Activated B cell treated with CpG ODN at 0.5 μM for 24 hours (primary cell): Measurements from ENCODE around the gene TMEM121. TPM values are rescaled to one million over a fixed set of nuclear protein-coding genes. Genes with fewer than 3 reads are reported as not detected.

Experiments
- ATAC-seq: fragments of 200-7000 bp; cut with Tn5 transposase; one replicate; pipeline ENCODE4 v1.10.0; 2021; ENCODE audit warnings: low read depth, mild to moderate bottlenecking, moderate library complexity
- CTCF ChIA-PET: fragments of 350-600 bp; sonication (Branson Sonifier 250); formaldehyde crosslinking; loops from one replicate; lab custom pipeline; 2021; ENCODE audit warnings: antibody characterized with exemption; lab: Charles Lee
- POLR2A ChIA-PET: fragments of 350-600 bp; sonication (Branson Sonifier 250); formaldehyde crosslinking; loops from one replicate; lab custom pipeline; 2021; ENCODE audit warnings: antibody characterized with exemption; lab: Charles Lee
- DNase-seq: peaks from one replicate; pipeline ENCODE4 v3.0.0; 2022
- H3K27ac Mint-ChIP-seq: one replicate; pipeline ENCODE4 v1.8.0; 2020; ENCODE audit warnings: mixed read lengths
- H3K27me3 Mint-ChIP-seq: one replicate; pipeline ENCODE4 v1.8.0; 2021; ENCODE audit warnings: mixed read lengths
- H3K36me3 Mint-ChIP-seq: one replicate; pipeline ENCODE4 v1.8.0; 2021; ENCODE audit warnings: low read depth, mixed read lengths
- H3K4me1 Mint-ChIP-seq: one replicate; pipeline ENCODE4 v1.8.0; 2021; ENCODE audit warnings: mixed read lengths
- H3K4me3 Mint-ChIP-seq: one replicate; pipeline ENCODE4 v1.8.0; 2020; ENCODE audit warnings: mild to moderate bottlenecking, mixed read lengths
- H3K9me3 Mint-ChIP-seq: one replicate; pipeline ENCODE4 v1.8.0; 2020; ENCODE audit warnings: mixed read lengths
- intact Hi-C: fragments of 100-400 bp; cut with micrococcal nuclease; formaldehyde crosslinking; loops from one replicate; pipeline ENCODE4 v1.15.1; 2024
- total RNA-seq: library from RNA; stranded (reverse); gene quantifications from 2 replicates; pipeline ENCODE4 v1.2.3, GENCODE V29; 2022
- TF ChIP-seq, protein P1 (sequence below): fragments of 200-600 bp; IDR thresholded peaks from one replicate; pipeline ENCODE4 v1.8.0; 2022; ENCODE audit warnings: antibody characterized with exemption, mild to moderate bottlenecking

TMEM121 gene
- total RNA-seq, 1 donor from 2014 or later: 1.6 TPM

DNA sequence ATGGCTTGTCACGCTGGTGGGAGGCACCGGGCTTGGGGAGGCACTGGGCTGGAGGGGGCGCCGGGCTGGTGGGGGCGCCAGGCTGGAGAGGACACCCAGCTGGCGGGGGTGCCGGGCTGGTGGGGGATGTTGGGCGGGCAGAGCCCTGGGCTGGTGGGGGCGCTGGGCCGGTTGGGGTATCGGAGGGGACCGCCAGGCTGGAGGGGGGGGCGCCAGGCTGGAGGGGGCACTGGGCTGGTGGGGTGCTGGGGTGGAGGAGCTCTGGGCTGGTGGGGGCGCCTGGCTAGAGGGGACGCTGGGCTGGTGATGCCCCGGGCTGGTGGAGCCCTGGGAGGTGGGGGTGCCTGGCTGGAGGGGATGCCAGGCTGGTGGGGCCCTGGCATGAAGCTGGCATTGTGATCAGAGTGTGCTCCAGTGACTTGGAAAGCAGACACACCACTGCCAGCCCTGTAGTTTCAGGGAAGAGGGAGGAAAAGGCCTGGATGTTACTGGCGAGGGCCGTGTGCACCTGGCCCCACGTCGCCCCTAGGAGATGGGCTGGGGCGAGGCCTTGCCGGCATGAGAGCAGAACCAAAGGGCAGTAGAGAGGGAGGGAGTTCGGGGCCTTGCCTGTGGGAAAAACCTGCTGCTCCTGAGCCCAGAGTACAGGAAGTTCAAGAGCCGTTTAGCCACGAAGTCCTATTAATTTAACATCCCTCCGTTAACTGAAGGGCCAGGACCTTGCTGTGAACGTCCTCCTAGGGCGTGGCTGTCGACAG is 22.3 kb upstream of the TMEM121 start:
- intact Hi-C loops: no loop called here
- DNase-seq: no peak
- no peaks in the 10 kb centered on the region for H3K36me3 Mint-ChIP-seq
- H3K4me3 Mint-ChIP-seq: no peak overlapping the region
- ATAC-seq: no peak
- ChIA-PET POLR2A (no interaction called here), CTCF (no interaction called here)
- H3K9me3 Mint-ChIP-seq: no peaks in the 10 kb centered on the region
- H3K4me1 Mint-ChIP-seq: no peaks in the 10 kb centered on the region
- TF ChIP-seq, protein P1, sequence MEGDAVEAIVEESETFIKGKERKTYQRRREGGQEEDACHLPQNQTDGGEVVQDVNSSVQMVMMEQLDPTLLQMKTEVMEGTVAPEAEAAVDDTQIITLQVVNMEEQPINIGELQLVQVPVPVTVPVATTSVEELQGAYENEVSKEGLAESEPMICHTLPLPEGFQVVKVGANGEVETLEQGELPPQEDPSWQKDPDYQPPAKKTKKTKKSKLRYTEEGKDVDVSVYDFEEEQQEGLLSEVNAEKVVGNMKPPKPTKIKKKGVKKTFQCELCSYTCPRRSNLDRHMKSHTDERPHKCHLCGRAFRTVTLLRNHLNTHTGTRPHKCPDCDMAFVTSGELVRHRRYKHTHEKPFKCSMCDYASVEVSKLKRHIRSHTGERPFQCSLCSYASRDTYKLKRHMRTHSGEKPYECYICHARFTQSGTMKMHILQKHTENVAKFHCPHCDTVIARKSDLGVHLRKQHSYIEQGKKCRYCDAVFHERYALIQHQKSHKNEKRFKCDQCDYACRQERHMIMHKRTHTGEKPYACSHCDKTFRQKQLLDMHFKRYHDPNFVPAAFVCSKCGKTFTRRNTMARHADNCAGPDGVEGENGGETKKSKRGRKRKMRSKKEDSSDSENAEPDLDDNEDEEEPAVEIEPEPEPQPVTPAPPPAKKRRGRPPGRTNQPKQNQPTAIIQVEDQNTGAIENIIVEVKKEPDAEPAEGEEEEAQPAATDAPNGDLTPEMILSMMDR: no peak
- no peak overlapping the region for H3K27ac Mint-ChIP-seq
- peaks cover 11% of the 10 kb centered on the region for H3K27me3 Mint-ChIP-seq

DNA sequence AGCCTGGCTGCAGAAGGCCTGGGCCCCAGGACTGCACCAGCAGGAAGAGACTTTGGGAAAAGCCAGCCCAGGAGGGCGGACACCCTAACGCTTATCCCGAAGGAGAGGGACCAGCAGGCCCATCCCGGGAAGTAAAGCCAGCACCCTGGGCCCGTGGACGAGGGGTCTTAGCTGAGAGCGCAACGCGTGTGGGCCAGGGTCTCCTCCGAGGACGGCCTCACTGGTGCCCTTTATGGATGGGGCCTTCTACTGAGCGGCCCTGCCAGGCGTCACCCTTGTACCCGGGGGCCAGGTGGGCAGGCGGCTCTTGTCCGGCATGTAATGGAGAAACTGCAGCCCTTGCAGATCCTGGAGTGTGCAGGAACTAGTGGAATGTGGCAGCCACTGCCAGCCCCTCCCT is 21.3 kb upstream of the TMEM121 start:
- TF ChIP-seq, protein P1: no peak
- DNase-seq: no peak
- H3K27ac Mint-ChIP-seq: no peak overlapping the region
- no peaks in the 10 kb centered on the region for H3K36me3 Mint-ChIP-seq
- H3K4me1 Mint-ChIP-seq: no peaks in the 10 kb centered on the region
- H3K27me3 Mint-ChIP-seq: peaks cover 11% of the 10 kb centered on the region
- ChIA-PET CTCF (no interaction called here), POLR2A (no interaction called here)
- no peak overlapping the region for H3K4me3 Mint-ChIP-seq
- no peak for ATAC-seq
- intact Hi-C loops: no loop called here
- H3K9me3 Mint-ChIP-seq: no peaks in the 10 kb centered on the region

DNA sequence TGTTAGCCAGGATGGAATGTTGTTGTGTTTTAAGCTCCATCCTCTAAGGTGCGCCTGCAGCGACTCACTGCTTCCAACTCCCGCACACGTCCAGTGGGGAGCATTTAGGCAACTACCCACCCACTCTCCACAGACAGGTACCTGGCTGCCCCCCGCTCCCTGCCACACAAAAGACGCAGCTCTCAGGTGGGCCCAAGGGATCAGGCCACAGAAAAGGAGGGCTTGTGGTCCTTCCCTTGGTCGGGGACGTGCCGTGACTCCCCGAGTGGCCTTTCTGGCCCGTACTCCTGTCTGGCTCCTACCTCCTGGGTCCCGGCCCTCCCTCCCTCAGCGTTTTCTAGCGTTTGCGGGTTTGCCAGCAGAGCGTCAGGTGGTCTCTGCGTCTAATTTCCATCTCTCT is 19.1 kb upstream of the TMEM121 start:
- DNase-seq (no peak), ATAC-seq (no peak)
- Mint-ChIP-seq H3K36me3 (no peaks in the 10 kb centered on the region), H3K4me1 (peaks cover 5% of the 10 kb centered on the region), H3K9me3 (no peaks in the 10 kb centered on the region), H3K4me3 (no peak overlapping the region), H3K27me3 (peaks cover 16% of the 10 kb centered on the region), H3K27ac (no peak overlapping the region)
- TF ChIP-seq, protein P1: no peak
- intact Hi-C loops: no loop called here
- POLR2A ChIA-PET: no interaction called here
- CTCF ChIA-PET: no interaction called here

DNA sequence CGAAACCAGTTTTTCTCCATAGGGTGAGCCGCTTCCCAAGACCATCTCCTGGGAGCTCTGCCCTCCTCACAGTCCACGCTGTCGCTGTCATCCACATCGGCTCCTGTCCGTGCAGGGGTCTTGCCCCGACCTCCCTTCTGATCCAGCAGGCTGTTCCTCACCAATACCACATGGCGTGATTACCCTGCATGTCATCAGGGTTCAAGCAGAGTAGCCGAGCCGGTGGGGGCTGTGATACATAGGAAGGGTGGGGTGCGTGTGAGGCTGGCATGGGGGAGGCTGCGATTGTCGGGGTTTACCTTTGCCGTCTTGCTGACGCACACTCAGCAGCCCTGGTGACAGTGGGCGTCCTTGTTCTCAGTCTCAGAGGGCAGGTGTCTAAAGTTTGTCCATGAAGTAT is 18.3 kb upstream of the TMEM121 start:
- intact Hi-C loops: no loop called here
- H3K27ac Mint-ChIP-seq: no peak overlapping the region
- H3K4me1 Mint-ChIP-seq: peaks cover 5% of the 10 kb centered on the region
- no peaks in the 10 kb centered on the region for H3K9me3 Mint-ChIP-seq
- DNase-seq: no peak
- ATAC-seq: no peak
- POLR2A ChIA-PET: interaction anchor here (0.7 kb wide), 1 partner anchor 322 kb away, joined by 3 read pairs; no protein-coding TSS in a partner anchor
- TF ChIP-seq, protein P1: no peak
- CTCF ChIA-PET: no interaction called here
- no peaks in the 10 kb centered on the region for H3K36me3 Mint-ChIP-seq
- no peak overlapping the region for H3K4me3 Mint-ChIP-seq
- H3K27me3 Mint-ChIP-seq: peaks cover 20% of the 10 kb centered on the region

DNA sequence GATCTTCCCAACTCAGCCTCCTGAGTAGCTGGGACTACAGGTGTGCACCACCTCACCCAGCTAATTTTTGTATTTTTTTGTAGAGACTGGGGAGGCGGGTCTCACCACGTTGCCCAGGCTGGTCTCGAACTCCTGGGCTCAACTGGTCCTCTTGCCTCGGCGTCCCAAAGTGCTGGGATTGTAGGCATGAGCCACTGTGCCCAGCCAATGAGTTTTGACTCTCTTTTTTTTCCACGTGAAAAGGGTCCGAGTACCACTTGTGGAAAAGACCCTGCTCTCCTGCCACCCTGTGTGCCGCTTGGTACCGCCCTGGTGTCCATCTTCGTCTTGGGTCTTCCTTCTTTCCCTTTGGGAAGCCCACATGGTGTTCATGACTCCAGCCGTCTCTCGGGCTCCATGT is 17.8 kb upstream of the TMEM121 start:
- intact Hi-C loops: no loop called here
- H3K27ac Mint-ChIP-seq: no peak overlapping the region
- TF ChIP-seq, protein P1: no peak
- POLR2A ChIA-PET: no interaction called here
- H3K4me3 Mint-ChIP-seq: no peak overlapping the region
- CTCF ChIA-PET: no interaction called here
- no peaks in the 10 kb centered on the region for H3K36me3 Mint-ChIP-seq
- no peak for ATAC-seq
- no peak for DNase-seq
- H3K9me3 Mint-ChIP-seq: no peaks in the 10 kb centered on the region
- peaks cover 5% of the 10 kb centered on the region for H3K4me1 Mint-ChIP-seq
- peaks cover 18% of the 10 kb centered on the region for H3K27me3 Mint-ChIP-seq
